Epithelial cell of proximal tubule (primary cell): ENCODE measurements around the gene CD2BP2. TPM values are rescaled to one million over a fixed set of nuclear protein-coding genes. Genes with fewer than 3 reads are reported as not detected.

Experiments
- DNase-seq: peaks from one replicate; pipeline ENCODE4 v3.0.0-alpha.2; 2011; ENCODE audit warnings: low read depth
- H3K4me3 ChIP-seq: 2 replicates; pipeline ENCODE4 v1.5.1; 2011; ENCODE audit warnings: low read depth, mild to moderate bottlenecking, low read length
- total RNA-seq: library from RNA; depleted of rRNA; stranded (reverse); fragments of >200 nt; gene quantifications from 2 replicates; pipeline ENCODE4 v1.2.3, GENCODE V29; 2015
- TF ChIP-seq, protein P1 (sequence below): conservative IDR thresholded peaks from 2 replicates; pipeline ENCODE4 v1.5.1; 2012; ENCODE audit warnings: low read depth, mild to moderate bottlenecking, low read length

Gene CD2BP2
- total RNA-seq, 1 donor from 2014 or later: 75.2 TPM

DNA sequence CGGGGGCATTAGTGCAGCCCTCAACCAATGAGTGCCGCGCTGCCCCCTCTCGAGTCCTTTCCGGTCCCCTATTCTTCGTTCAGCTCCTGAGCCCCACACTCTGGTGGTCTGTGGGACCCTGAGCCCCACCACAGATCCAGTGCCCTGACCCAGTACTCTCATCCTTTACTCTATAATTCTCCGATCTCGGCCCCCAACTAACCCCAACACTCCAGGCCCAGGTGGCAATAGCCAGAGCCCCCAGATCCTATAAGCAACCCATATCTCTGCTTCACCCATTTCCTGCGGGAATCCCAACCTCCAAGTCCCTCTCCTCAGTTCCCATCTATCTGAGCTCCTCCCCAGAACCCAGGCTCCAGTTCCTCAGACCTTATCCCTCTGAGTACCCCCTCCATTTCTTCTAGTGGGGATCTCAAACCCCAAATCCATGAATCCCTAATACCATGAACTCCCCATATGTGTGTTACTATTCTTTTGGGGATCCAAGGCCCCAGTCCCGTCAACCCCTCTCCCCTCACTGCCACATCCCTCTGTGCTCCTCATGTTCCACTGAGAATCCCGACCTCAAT is 16.2 kb upstream of the CD2BP2 start:
- H3K4me3 ChIP-seq: peak overlapping the region; percentile 61
- no peak for DNase-seq
- TF ChIP-seq, protein P1, sequence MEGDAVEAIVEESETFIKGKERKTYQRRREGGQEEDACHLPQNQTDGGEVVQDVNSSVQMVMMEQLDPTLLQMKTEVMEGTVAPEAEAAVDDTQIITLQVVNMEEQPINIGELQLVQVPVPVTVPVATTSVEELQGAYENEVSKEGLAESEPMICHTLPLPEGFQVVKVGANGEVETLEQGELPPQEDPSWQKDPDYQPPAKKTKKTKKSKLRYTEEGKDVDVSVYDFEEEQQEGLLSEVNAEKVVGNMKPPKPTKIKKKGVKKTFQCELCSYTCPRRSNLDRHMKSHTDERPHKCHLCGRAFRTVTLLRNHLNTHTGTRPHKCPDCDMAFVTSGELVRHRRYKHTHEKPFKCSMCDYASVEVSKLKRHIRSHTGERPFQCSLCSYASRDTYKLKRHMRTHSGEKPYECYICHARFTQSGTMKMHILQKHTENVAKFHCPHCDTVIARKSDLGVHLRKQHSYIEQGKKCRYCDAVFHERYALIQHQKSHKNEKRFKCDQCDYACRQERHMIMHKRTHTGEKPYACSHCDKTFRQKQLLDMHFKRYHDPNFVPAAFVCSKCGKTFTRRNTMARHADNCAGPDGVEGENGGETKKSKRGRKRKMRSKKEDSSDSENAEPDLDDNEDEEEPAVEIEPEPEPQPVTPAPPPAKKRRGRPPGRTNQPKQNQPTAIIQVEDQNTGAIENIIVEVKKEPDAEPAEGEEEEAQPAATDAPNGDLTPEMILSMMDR: no peak

DNA sequence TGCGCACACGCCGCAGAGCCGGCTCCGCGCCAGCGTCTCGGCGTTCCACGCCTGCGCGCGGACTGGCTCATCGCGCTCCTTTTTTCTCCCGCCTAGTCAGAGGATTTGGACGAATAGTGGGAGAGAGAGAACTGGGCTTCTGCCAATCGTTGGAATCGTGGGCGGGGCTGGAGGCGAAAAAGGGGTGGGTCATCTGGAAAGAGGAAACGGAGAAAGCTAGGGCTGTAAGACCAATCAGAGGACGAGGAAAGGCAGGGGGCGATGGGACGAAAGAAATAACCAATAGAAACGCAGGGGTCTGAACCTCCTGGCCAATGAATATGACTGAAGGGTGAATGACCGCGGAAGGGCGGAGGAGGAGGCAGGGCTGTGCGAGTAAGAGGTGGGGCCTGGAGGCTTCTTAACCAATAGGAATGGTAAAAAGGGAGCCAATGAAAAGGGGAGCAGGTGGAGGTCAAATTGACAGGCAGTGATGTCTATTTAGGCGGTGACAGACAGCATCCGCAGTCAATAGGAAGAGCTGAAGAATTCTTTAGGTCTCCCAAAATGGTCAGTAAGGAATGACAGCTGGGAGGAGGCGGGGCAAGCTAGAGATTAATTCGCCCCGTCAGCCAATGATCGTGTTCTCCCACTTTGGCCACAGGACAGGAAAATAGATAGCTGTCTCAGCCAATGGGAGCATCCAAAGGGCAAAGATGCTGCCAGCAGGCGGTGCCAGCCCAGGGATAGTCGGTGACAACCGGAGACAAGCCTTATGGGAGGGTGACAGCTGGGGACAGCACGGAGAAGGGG is 15.5 kb upstream of the CD2BP2 start, which contains the start of gene TBC1D10B:
TSS of gene TBC1D10B (minus strand) at position 39 of the 792 bp plus-strand sequence. CDS start 311 bp downstream, outside the sequence.
- DNase-seq: peak; percentile 100
- H3K4me3 ChIP-seq: peak within 1 kb of the TSS; percentile 87
- TF ChIP-seq, protein P1: peak; percentile 33

DNA sequence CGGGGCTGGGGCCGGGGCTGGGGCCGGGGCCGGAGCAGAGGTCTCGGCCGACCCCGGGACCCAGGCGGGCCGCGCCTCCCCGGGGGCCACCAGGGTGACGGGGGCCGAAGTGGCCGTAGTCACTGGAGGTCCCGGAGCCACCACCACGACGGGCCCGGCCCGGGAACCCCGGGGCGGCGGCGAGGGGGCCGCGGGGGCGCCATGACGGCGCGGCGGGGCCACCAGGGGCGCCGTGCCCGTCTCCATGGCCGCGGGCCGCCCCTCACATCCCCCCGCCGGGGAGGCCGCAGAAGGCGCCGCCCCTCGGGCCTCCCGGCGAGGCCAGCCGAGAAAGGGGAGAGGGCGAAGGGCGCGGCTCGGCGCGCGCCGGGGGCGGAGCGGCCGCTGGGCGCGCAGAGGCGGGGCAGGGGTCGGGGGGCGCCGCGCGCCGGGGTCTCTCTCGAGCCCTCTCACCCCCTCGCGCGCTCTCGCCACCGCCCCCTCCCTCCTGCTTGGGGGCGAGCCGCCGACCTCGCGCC is 14.9 kb upstream of the CD2BP2 start:
- TF ChIP-seq, protein P1: no peak
- DNase-seq: no peak
- H3K4me3 ChIP-seq: peak overlapping the region; percentile 87

DNA sequence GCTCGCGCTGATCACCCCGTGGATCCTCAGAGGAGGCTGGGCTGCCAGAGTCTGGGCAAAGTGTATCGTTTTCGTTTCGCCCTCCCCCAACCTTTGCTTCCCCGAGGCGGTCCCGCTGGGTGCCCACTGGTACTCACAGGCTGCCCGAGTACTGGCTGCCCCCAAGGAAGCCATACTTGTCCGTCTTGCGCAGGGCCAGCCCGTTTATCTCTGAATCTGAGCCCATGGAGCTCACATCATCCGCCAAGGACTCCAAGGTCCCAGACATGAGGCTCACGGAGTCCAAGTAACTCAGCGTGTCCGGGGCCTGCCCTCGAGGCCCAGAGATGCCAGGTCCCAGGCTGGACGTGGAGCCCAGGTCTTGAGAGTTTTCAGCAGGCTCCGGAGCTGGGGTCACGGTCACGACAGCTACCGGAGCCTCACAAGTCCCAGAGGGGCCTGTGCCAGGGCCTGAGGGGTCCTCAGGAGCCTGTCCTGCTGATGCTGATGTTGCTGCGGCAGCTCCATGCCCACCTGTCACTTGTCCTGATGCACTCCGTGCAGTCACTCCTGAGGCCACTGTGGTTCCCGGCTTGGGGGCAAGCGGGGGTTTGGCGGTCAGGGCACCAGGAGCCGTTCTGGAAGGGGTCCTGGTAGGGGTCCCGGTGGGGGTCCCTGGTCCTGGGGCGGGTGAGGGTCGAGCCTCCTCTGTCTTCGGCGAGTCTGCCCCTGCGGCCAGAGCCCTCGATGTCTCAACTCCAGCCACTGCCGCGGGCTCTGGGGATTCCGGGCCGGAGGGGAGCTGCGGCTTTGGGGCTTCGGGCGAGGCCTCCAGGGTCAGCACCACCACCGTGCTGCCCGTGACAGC is 14.2 kb upstream of the CD2BP2 start:
- no peak for DNase-seq
- TF ChIP-seq, protein P1: no peak

DNA sequence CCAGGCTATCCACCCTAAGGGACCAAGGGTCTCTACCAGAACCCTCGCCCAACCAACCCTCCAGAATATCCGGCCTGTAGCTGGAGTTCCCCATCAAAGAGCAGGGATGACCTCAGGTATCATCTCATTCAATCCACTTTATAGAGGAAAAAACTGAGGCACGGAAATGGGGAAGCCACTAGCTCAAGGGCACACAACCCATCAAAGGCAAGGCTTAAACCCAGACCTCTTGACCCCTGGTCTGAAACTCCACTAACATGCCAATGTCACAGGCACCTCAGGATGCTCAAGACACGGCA is 13.6 kb upstream of the CD2BP2 start:
- TF ChIP-seq, protein P1: no peak
- peak overlapping the region; percentile 87 for H3K4me3 ChIP-seq
- no peak for DNase-seq

More for the DNA sequence above, 14.2 kb upstream of the CD2BP2 start:
- peak overlapping the region; percentile 87 for H3K4me3 ChIP-seq

DNA sequence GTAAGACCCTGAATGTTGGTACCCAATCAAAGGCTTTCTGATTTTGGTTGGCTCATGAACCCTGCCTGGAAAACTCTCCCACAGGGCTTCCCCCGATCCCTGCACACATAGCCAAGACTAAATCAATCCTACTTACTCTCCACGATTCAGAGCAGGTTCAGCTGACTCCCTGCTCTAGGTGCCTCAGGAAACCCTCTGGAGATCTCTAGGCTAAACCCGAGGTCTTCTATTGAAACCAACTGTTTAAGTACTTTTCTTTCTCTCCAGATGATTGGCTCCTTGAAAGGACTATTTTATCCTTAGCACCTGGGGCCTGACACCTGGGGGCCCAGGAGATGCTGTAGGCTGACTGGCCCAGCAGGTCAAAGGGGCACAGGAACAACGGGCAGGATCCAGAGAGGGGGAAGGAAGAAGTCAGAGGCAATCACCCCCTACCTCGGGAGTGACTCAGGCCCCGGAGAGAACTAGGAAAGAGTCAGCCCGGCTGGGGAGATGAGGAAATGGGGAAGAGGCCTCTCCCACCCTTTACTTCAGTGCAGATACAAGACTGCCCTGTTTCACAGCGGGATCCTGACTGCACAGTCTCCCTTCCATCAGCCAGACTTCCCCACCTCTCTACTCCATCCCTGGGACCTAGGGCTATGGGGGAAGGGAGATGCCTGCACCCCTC is 13.1 kb upstream of the CD2BP2 start:
- DNase-seq: no peak
- peak overlapping the region; percentile 87 for H3K4me3 ChIP-seq
- TF ChIP-seq, protein P1: no peak
